CD4-positive, CD25-positive, alpha-beta regulatory T cell (primary cell): ENCODE data around the gene LCK. TPM values are rescaled to one million over a fixed set of nuclear protein-coding genes. Genes with fewer than 3 reads are reported as not detected.

Source experiments
- ATAC-seq, 2 donors: fragments of 150-1000 bp; cut with Tn5 transposase; one replicate each; pipeline ENCODE4 v1.10.0; 2021; ENCODE audit warnings: low read depth in 2 of 2, moderate number of reproducible peaks in 2 of 2, moderate library complexity in 1 of 2
- DNase-seq, 3 donors: peaks; one replicate each; pipeline versions ENCODE4 v3.0.0 to v3.0.0-alpha.2; 2012 to 2022; ENCODE audit warnings: mixed read lengths in 1 of 3
- H3K27ac ChIP-seq: one replicate; pipeline ENCODE4 v1.7.0; 2013; ENCODE audit warnings: mild to moderate bottlenecking, low read length; ENCODE audit not compliant: insufficient read depth, poor library complexity, severe bottlenecking
- H3K27me3 ChIP-seq: one replicate; pipeline ENCODE4 v1.7.0; 2013; ENCODE audit warnings: low read length; ENCODE audit not compliant: control insufficient read depth, insufficient read depth
- H3K36me3 ChIP-seq: one replicate; pipeline ENCODE4 v1.7.0; 2013; ENCODE audit warnings: mild to moderate bottlenecking, low read length, moderate library complexity; ENCODE audit not compliant: control insufficient read depth, insufficient read depth
- H3K4me1 ChIP-seq: 2 replicates; pipeline ENCODE4 v1.7.0; 2013; ENCODE audit warnings: mild to moderate bottlenecking, low read length; ENCODE audit not compliant: insufficient read depth, control insufficient read depth, poor library complexity, severe bottlenecking
- H3K4me3 ChIP-seq: one replicate; pipeline ENCODE4 v1.7.0; 2013; ENCODE audit warnings: low read depth, mild to moderate bottlenecking, low read length, moderate library complexity
- H3K9me3 ChIP-seq, 2 experiments: 1 replicate in 1 of 2; 2 replicates in 1 of 2; pipeline ENCODE4 v1.7.0; 2013; ENCODE audit warnings: low read length in 2 of 2, mild to moderate bottlenecking in 1 of 2, moderate library complexity in 1 of 2; ENCODE audit not compliant: control insufficient read depth in 2 of 2
- H3K27ac Mint-ChIP-seq, 3 donors: one replicate each; pipeline ENCODE4 v1.8.0; 2020 to 2022; ENCODE audit warnings: mild to moderate bottlenecking in 3 of 3, mixed read lengths in 3 of 3, moderate library complexity in 2 of 3
- H3K27me3 Mint-ChIP-seq: one replicate; pipeline ENCODE4 v1.8.0; 2022; ENCODE audit warnings: mild to moderate bottlenecking, mixed read lengths
- H3K36me3 Mint-ChIP-seq: one replicate; pipeline ENCODE4 v1.8.0; 2020; ENCODE audit warnings: mixed read lengths
- H3K4me1 Mint-ChIP-seq, 4 donors: one replicate each; pipeline ENCODE4 v1.8.0; 2020 to 2022; ENCODE audit warnings: mixed read lengths in 4 of 4, mild to moderate bottlenecking in 1 of 4
- H3K4me3 Mint-ChIP-seq, 4 donors: one replicate each; pipeline ENCODE4 v1.8.0; 2020 to 2022; ENCODE audit warnings: mild to moderate bottlenecking in 4 of 4, mixed read lengths in 4 of 4, moderate library complexity in 3 of 4
- H3K9me3 Mint-ChIP-seq, 7 donors: one replicate each; pipeline ENCODE4 v1.8.0; 2020 to 2022; ENCODE audit warnings: mixed read lengths in 7 of 7, mild to moderate bottlenecking in 3 of 7, moderate library complexity in 2 of 7
- polyA plus RNA-seq, 4 donors: library from polyadenylated mRNA; unstranded; fragments of 300-500 nt; fragmentation: Illumina TruSeq; gene quantifications; one replicate each; pipeline ENCODE4 v1.2.3, GENCODE V29; 2021
- total RNA-seq: library from RNA; stranded (reverse); gene quantifications from one replicate; pipeline ENCODE4 v1.2.3, GENCODE V29; 2022

LCK gene
- total and polyA plus RNA-seq, 5 donors from 2014 or later, result 388 to 1,114 (median 983) TPM

- peaks cover 68% of the 10 kb centered on the region for H3K36me3 ChIP-seq
- peaks cover 4 to 17% (median 11%) of the 10 kb centered on the region in 4 donors for H3K4me1 Mint-ChIP-seq
- no peaks in the 10 kb centered on the region for H3K9me3 ChIP-seq
- no peaks in the 10 kb centered on the region for H3K27me3 Mint-ChIP-seq
- H3K36me3 Mint-ChIP-seq, result peaks cover 31% of the 10 kb centered on the region
- peak overlapping the region in 1 of 3 donors; percentile 45 for H3K27ac Mint-ChIP-seq
- no peak overlapping the region for H3K27ac ChIP-seq
- H3K4me1 ChIP-seq, result peaks cover 6% of the 10 kb centered on the region
- ATAC-seq (no peak), DNase-seq (no peak)
- H3K4me3 ChIP-seq, result no peak overlapping the region
- H3K9me3 Mint-ChIP-seq, result no peaks in the 10 kb centered on the region
- H3K4me3 Mint-ChIP-seq, result no peak overlapping the region
- H3K27me3 ChIP-seq, result no peaks in the 10 kb centered on the region
Measured at GRCh38 chr1:32228771-32229170, 22.3 kb upstream of the LCK start.

- no peaks in the 10 kb centered on the region for H3K27me3 Mint-ChIP-seq
- no peak overlapping the region for H3K4me3 Mint-ChIP-seq
Measured at GRCh38 chr1:32231843-32232432, 19.1 kb upstream of the LCK start.

GRCh38 chr1:32232558-32233304 lies 18.3 kb upstream of the LCK start:
- ATAC-seq (no peak), DNase-seq (no peak)
- H3K4me3 ChIP-seq, result no peak overlapping the region
- H3K27ac Mint-ChIP-seq, result peak overlapping the region in 2 of 3 donors; percentile 58 to 79
- H3K27me3 ChIP-seq, result no peaks in the 10 kb centered on the region
- no peak overlapping the region for H3K4me3 Mint-ChIP-seq
- H3K9me3 ChIP-seq, result no peaks in the 10 kb centered on the region
- peaks cover 14% of the 10 kb centered on the region for H3K36me3 Mint-ChIP-seq
- H3K9me3 Mint-ChIP-seq, result no peaks in the 10 kb centered on the region
- H3K27ac ChIP-seq, result no peak overlapping the region
- H3K27me3 Mint-ChIP-seq, result no peaks in the 10 kb centered on the region
- peaks cover 0 to 7% (median 1%) of the 10 kb centered on the region in 4 donors for H3K4me1 Mint-ChIP-seq
- peaks cover 37% of the 10 kb centered on the region for H3K36me3 ChIP-seq
- no peaks in the 10 kb centered on the region for H3K4me1 ChIP-seq

More at GRCh38 chr1:32231843-32232432, 19.1 kb upstream of the LCK start:
- Histone ChIP-seq H3K36me3 (peaks cover 43% of the 10 kb centered on the region), H3K4me3 (no peak overlapping the region), H3K9me3 (no peaks in the 10 kb centered on the region), H3K27ac (no peak overlapping the region), H3K4me1 (no peaks in the 10 kb centered on the region), H3K27me3 (no peaks in the 10 kb centered on the region)
- H3K9me3 Mint-ChIP-seq, result no peaks in the 10 kb centered on the region
- H3K27ac Mint-ChIP-seq, result peak overlapping the region in 2 of 3 donors; percentile 58 to 63
- H3K36me3 Mint-ChIP-seq, result peaks cover 20% of the 10 kb centered on the region
- peaks cover 0 to 10% (median 3%) of the 10 kb centered on the region in 4 donors for H3K4me1 Mint-ChIP-seq
- ATAC-seq, result no peak
- DNase-seq, result no peak

- Mint-ChIP-seq H3K27me3 (no peaks in the 10 kb centered on the region), H3K9me3 (no peaks in the 10 kb centered on the region), H3K27ac (no peak overlapping the region), H3K36me3 (no peaks in the 10 kb centered on the region), H3K4me3 (no peak overlapping the region), H3K4me1 (peaks cover 0 to 5% (median under 1%) of the 10 kb centered on the region in 4 donors)
- ATAC-seq, result no peak
- peaks cover under 1% of the 10 kb centered on the region for H3K4me1 ChIP-seq
- no peaks in the 10 kb centered on the region for H3K27me3 ChIP-seq
- DNase-seq, result no peak
- no peaks in the 10 kb centered on the region for H3K9me3 ChIP-seq
- no peak overlapping the region for H3K27ac ChIP-seq
- peaks cover 21% of the 10 kb centered on the region for H3K36me3 ChIP-seq
- H3K4me3 ChIP-seq, result no peak overlapping the region
Measured at GRCh38 chr1:32234792-32235191, 16.3 kb upstream of the LCK start.

- ATAC-seq (no peak), DNase-seq (no peak)
- Histone ChIP-seq H3K36me3 (no peaks in the 10 kb centered on the region), H3K27me3 (no peaks in the 10 kb centered on the region), H3K27ac (no peak overlapping the region), H3K4me1 (peaks cover 22% of the 10 kb centered on the region), H3K9me3 (no peaks in the 10 kb centered on the region), H3K4me3 (no peak overlapping the region)
- Mint-ChIP-seq H3K9me3 (no peaks in the 10 kb centered on the region), H3K4me1 (peaks cover 0 to 21% (median 9%) of the 10 kb centered on the region in 4 donors), H3K27me3 (no peaks in the 10 kb centered on the region), H3K27ac (peak overlapping the region in 1 of 3 donors; percentile 53), H3K4me3 (peak overlapping the region; percentile 82 to 96 (median 92)), H3K36me3 (no peaks in the 10 kb centered on the region)
Measured at GRCh38 chr1:32239337-32239736, 11.7 kb upstream of the LCK start.

- Mint-ChIP-seq H3K4me1 (peaks cover 0 to 21% (median 9%) of the 10 kb centered on the region in 4 donors), H3K9me3 (no peaks in the 10 kb centered on the region), H3K4me3 (peak overlapping the region; percentile 92 to 96 (median 92)), H3K36me3 (no peaks in the 10 kb centered on the region), H3K27me3 (no peaks in the 10 kb centered on the region), H3K27ac (peak overlapping the region in 1 of 3 donors; percentile 89)
- Histone ChIP-seq H3K4me1 (peaks cover 22% of the 10 kb centered on the region), H3K36me3 (no peaks in the 10 kb centered on the region), H3K27ac (no peak overlapping the region), H3K9me3 (no peaks in the 10 kb centered on the region), H3K27me3 (no peaks in the 10 kb centered on the region), H3K4me3 (no peak overlapping the region)
- ATAC-seq, result no peak
- no peak for DNase-seq
Measured at GRCh38 chr1:32239790-32240139, 11.3 kb upstream of the LCK start.

GRCh38 chr1:32240140-32240951 lies 10.7 kb upstream of the LCK start:
- H3K4me3 ChIP-seq, result peak overlapping the region; percentile 70
- peak; percentile 56 to 65 for ATAC-seq
- peaks cover 0 to 21% (median 9%) of the 10 kb centered on the region in 4 donors for H3K4me1 Mint-ChIP-seq
- H3K27ac Mint-ChIP-seq, result peak overlapping the region; percentile 38 to 89 (median 69)
- H3K9me3 ChIP-seq, result no peaks in the 10 kb centered on the region
- H3K36me3 ChIP-seq, result no peaks in the 10 kb centered on the region
- no peaks in the 10 kb centered on the region for H3K36me3 Mint-ChIP-seq
- H3K27me3 Mint-ChIP-seq, result no peaks in the 10 kb centered on the region
- no peaks in the 10 kb centered on the region for H3K27me3 ChIP-seq
- H3K9me3 Mint-ChIP-seq, result no peaks in the 10 kb centered on the region
- DNase-seq, result peak; percentile 57 to 72 (median 63)
- peak overlapping the region; percentile 92 to 96 (median 92) for H3K4me3 Mint-ChIP-seq
- H3K4me1 ChIP-seq, result peaks cover 22% of the 10 kb centered on the region
- H3K27ac ChIP-seq, result peak overlapping the region; percentile 51
